Skeletal muscle tissue (tissue), 4 donors: ENCODE results near the gene BABAM2. TPM values are rescaled to one million over a fixed set of nuclear protein-coding genes. Genes with fewer than 3 reads are reported as not detected.

ENCODE experiments used
- H3K27ac ChIP-seq: one replicate; pipeline ENCODE4 v1.7.0; 2013; ENCODE audit warnings: mild to moderate bottlenecking, low read depth, low read length, inconsistent platforms
- H3K27me3 ChIP-seq, 3 donors: one replicate each; pipeline ENCODE4 v1.7.0; 2013; ENCODE audit warnings: low read length in 3 of 3; ENCODE audit not compliant: control insufficient read depth in 3 of 3, insufficient read depth in 3 of 3
- H3K36me3 ChIP-seq, 3 donors: one replicate each; pipeline ENCODE4 v1.7.0; 2013; ENCODE audit warnings: low read length in 3 of 3; ENCODE audit not compliant: control insufficient read depth in 3 of 3, insufficient read depth in 3 of 3
- H3K4me1 ChIP-seq, 3 donors: one replicate each; pipeline ENCODE4 v1.7.0; 2013; ENCODE audit warnings: low read length in 3 of 3, mild to moderate bottlenecking in 3 of 3; ENCODE audit not compliant: control insufficient read depth in 3 of 3, insufficient read depth in 3 of 3
- H3K4me3 ChIP-seq, 3 donors: one replicate each; pipeline ENCODE4 v1.7.0; 2013; ENCODE audit warnings: low read length in 3 of 3
- H3K9ac ChIP-seq, 3 donors: one replicate each; pipeline ENCODE4 v1.7.0; 2013; ENCODE audit warnings: low read length in 3 of 3, mild to moderate bottlenecking in 3 of 3, moderate library complexity in 2 of 3, low read depth in 1 of 3
- H3K9me3 ChIP-seq, 3 donors: one replicate each; pipeline ENCODE4 v1.7.0; 2013; ENCODE audit warnings: low read length in 3 of 3; ENCODE audit not compliant: control insufficient read depth in 3 of 3
- total RNA-seq: library from RNA; depleted of rRNA; stranded (reverse); fragments of >200 nt; gene quantifications from one replicate; pipeline ENCODE4 v1.2.3, GENCODE V29; 2014
- donor health status: Osteomylitis.

Gene BABAM2
- total RNA-seq, 1 donor from 2014 or later = 24.0 TPM

DNA sequence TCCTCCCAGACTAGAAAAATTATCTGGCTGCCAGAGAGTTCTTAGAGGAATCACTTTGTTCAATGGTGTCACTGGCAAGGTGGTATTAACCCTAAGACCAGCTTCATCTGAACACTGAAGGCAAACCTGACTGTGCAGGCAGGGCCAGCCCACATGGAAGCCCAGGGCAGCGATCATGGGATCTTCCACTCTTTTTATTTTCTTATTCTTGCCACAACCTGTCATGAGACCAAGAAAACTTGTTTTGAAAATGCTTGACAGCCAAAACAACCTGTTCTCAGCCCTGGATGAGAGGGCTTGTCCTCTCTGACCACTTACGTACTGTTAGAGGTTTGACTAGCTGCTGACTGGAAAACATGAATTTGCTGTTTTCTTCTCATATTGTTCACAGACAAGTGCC is 426.9 kb downstream of the BABAM2 start:
- H3K36me3 ChIP-seq = no peaks in the 10 kb centered on the region
- H3K4me1 ChIP-seq = peaks cover 19 to 25% (median 24%) of the 10 kb centered on the region in 3 donors
- H3K9ac ChIP-seq = no peak overlapping the region
- no peak overlapping the region for H3K27ac ChIP-seq
- no peaks in the 10 kb centered on the region for H3K9me3 ChIP-seq
- H3K27me3 ChIP-seq = no peaks in the 10 kb centered on the region
- H3K4me3 ChIP-seq = no peak overlapping the region

DNA sequence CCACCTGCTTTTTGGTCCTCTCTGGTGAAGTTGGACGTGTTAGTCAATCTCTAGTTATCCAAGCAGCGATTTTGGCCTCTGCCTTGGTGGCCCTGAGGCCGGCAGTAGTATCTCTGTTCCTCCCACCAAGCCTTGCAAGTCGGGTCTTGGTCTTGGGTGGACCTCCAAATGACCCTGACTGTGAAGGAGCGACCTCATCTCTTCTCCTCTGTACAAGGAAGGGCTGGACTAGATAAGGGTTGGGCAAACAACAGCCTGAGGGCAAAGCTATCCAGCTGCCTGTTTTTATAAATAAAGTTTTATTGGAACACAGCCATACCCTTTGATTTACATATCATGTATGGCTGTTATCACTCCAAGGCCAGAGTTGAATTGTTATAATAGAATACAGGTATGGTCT is 427.5 kb downstream of the BABAM2 start:
- H3K27ac ChIP-seq = no peak overlapping the region
- H3K4me3 ChIP-seq = no peak overlapping the region
- peaks cover 24 to 31% (median 30%) of the 10 kb centered on the region in 3 donors for H3K4me1 ChIP-seq
- no peak overlapping the region for H3K9ac ChIP-seq
- H3K27me3 ChIP-seq = no peaks in the 10 kb centered on the region
- no peaks in the 10 kb centered on the region for H3K9me3 ChIP-seq
- H3K36me3 ChIP-seq = no peaks in the 10 kb centered on the region

DNA sequence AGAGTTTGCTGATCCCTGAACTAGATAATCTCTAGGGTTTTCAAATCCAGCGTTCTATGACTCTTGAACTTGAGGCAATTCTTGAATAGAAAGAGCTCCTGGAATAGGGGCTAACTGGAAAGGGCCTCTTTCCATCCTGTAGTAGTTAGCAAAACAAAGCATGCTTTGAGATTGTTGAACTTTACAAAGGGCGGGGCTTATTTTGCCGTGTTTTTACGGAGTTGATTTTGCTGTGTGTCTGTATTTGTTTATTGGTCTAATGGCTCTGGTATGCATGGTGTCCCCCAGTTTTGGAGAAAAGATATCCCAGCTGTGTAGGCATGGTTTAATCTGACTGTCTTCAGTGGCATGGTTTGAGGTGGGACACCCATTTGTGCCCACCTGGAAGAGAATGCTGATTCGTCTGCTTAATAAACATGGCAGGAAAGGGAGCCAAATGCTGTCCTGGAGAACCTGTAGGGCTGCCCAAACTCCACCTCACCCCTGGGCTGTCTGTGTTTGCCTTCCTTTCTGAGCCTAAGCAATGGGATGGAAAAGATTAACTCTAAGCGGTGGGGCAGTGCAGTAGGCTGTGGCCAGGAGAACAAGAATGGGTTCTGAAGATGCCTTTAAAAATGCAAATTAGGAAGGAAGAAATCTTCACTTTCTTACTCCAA is 428.1 kb downstream of the BABAM2 start:
- Histone ChIP-seq H3K36me3 (no peaks in the 10 kb centered on the region), H3K27ac (no peak overlapping the region), H3K27me3 (no peaks in the 10 kb centered on the region), H3K4me3 (no peak overlapping the region), H3K9me3 (no peaks in the 10 kb centered on the region), H3K4me1 (peaks cover 26 to 36% (median 35%) of the 10 kb centered on the region in 3 donors), H3K9ac (no peak overlapping the region)

DNA sequence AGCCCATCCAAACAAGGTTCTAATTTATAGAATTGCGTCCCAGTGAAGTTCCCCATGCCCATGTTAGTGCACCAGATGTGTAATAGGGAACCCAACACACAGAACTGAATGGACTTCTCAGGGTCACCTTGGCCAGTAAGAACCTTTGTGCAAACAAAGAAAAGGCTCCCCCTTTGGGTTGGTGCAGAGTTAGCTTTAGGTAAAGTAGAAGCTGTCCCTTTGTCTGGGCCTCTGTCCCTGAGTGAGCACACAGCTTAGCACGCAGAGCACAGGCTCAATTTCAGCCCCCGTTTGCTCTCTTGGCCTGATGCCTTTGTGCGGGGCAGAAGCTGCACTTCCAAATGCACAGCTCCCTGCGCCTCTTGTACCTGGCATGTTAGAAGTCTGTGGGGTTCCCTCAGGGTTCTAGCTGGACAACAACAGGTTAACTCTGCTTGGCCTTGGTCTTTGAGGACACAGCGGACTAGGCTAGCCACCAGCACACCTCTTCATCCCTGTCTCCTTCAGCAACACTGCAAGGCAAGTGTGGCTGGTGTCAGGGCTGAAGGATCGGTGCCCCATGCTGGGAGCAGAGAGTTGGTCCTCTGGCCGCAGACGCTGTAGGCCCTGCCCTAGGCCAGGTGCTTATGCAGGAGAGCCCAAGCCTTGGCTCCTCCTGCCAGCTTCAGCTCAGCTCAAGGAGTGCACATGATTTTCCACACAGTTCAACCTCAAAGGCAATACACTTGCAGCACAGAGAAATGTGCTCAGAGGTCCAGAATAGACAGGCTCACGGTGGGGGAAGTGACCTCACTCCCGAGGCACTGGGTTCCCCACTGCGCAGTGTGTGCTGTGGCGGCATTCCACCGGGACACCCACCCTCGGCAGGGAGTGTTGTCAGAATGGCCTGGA is 428.8 kb downstream of the BABAM2 start:
- Histone ChIP-seq H3K36me3 (no peaks in the 10 kb centered on the region), H3K27ac (peak overlapping the region; percentile 75)

DNA sequence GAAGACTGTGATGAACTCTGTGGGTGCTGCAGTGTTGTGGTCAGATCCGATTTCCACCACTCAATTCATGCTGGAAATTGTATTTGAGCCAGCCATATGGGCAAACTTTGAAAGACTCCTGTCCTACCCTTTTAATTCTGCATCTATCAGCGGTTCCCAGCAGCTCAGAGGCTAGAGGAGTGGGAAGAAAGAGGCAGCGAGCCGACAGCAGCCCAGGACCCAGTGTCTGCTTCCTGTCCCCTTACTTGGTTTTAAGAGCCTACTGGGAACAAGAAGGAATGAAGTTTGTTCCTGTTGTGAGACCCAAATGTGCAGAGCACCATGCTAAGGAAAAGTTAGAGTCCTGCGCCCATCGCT is 429.5 kb downstream of the BABAM2 start:
- peak overlapping the region; percentile 32 to 79 (median 37) for H3K9ac ChIP-seq
- peak overlapping the region; percentile 75 for H3K27ac ChIP-seq
- no peaks in the 10 kb centered on the region for H3K36me3 ChIP-seq
- no peaks in the 10 kb centered on the region for H3K9me3 ChIP-seq
- no peaks in the 10 kb centered on the region for H3K27me3 ChIP-seq
- H3K4me3 ChIP-seq = peak overlapping the region in 2 of 3 donors; percentile 45 to 49
- peaks cover 26 to 40% (median 38%) of the 10 kb centered on the region in 3 donors for H3K4me1 ChIP-seq

More for the DNA sequence above, 428.8 kb downstream of the BABAM2 start:
- peak overlapping the region; percentile 32 to 79 (median 35) for H3K9ac ChIP-seq
- H3K4me3 ChIP-seq = peak overlapping the region in 2 of 3 donors; percentile 45 to 49
- H3K9me3 ChIP-seq = no peaks in the 10 kb centered on the region
- no peaks in the 10 kb centered on the region for H3K27me3 ChIP-seq
- H3K4me1 ChIP-seq = peaks cover 26 to 40% (median 38%) of the 10 kb centered on the region in 3 donors

DNA sequence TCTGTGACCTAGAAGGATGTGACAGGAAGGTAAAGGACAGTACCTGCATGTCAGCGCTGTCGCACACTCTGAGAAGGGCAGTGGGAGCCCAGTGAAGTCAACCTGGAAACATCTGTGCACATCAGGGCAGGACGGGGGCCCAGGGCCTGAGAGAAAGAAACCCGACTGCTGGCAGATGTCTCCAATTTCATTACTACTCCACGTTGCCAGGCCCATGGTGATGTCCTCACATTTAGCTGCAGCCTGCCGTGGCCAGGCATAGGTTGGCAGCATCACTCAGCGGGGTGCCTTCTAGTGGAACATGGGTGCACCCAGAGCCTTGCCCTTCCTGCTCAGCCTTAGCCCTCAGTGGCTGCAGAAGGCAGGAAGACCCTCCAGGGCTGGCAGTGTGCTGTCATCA is 429.8 kb downstream of the BABAM2 start:
- peak overlapping the region; percentile 75 for H3K27ac ChIP-seq

DNA sequence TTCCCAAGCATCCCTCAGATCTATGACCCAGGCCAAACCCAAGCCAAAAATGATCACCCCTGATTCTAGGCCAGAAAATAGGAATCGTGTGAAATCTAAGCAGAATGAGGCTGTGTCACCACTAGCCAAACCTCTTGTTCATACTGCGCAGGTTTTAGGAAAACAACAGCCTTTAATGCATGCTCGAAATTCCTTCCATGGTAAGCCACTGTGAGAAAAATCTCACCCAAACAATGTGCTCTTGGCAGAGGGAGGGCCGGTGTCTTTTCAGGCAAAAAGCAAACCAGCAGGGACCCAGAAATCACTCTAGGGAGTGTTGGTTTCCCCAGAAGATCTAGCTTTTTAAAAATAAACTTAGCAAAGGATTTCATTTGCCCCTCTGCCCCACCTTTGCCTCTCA is 430.9 kb downstream of the BABAM2 start:
- Histone ChIP-seq H3K36me3 (peaks cover 0 to 2% (median 0%) of the 10 kb centered on the region in 3 donors), H3K4me1 (peaks cover 26 to 44% (median 42%) of the 10 kb centered on the region in 3 donors), H3K27ac (no peak overlapping the region), H3K27me3 (no peaks in the 10 kb centered on the region), H3K9ac (no peak overlapping the region), H3K4me3 (no peak overlapping the region), H3K9me3 (no peaks in the 10 kb centered on the region)

More for the DNA sequence above, 429.8 kb downstream of the BABAM2 start:
- no peaks in the 10 kb centered on the region for H3K9me3 ChIP-seq
- no peaks in the 10 kb centered on the region for H3K27me3 ChIP-seq
- H3K4me1 ChIP-seq = peaks cover 26 to 40% (median 38%) of the 10 kb centered on the region in 3 donors
- no peaks in the 10 kb centered on the region for H3K36me3 ChIP-seq
- peak overlapping the region in 1 of 3 donors; percentile 37 for H3K9ac ChIP-seq
- peak overlapping the region in 2 of 3 donors; percentile 45 to 49 for H3K4me3 ChIP-seq

DNA sequence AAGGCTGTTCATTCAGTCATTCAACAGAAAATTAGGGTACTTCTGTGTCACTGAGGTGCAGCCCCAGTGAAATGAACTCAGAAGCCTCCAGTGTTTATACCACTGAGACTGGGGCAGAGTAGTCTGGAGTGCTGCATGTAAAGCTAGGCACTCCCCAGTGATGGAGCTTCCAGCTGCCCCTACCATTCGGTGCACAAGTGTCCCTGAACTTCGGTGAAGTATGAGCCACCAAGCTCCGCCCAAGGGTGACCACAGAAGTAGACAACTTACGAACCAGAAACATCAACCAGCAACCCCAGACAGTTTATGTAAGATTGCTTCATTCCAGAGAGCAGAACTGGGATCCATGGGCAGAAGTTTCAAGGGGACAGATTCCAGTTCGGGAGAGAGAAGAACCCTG is 431.5 kb downstream of the BABAM2 start:
- Histone ChIP-seq H3K9me3 (no peaks in the 10 kb centered on the region), H3K27me3 (no peaks in the 10 kb centered on the region), H3K4me1 (peaks cover 32 to 50% (median 47%) of the 10 kb centered on the region in 3 donors), H3K36me3 (peaks cover 0 to 2% (median 0%) of the 10 kb centered on the region in 3 donors), H3K9ac (no peak overlapping the region), H3K4me3 (no peak overlapping the region), H3K27ac (no peak overlapping the region)

DNA sequence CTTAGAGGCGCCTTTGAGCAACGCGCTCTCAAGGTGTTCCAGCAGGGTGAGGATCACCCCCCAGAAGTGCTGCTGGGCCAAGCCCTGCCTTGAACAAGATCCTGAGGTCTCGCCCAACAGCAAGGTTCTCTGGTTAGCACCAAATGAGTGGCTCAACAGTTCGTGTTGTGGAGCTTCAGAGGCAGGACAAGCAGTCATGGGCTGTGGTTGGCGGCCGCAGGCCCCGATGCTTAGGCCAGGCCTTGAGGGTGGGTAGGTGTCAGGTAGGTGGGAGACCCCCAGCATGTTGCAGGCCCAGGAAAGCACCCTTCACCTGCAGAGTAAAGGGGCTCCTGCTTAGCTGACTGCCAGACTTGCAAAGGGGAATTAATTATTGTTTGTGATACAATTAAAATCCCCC is 431.9 kb downstream of the BABAM2 start:
- Histone ChIP-seq H3K4me1 (peaks cover 35 to 53% (median 49%) of the 10 kb centered on the region in 3 donors), H3K27me3 (no peaks in the 10 kb centered on the region), H3K27ac (no peak overlapping the region), H3K9ac (peak overlapping the region in 1 of 3 donors; percentile 26), H3K9me3 (no peaks in the 10 kb centered on the region), H3K36me3 (peaks cover 0 to 2% (median 0%) of the 10 kb centered on the region in 3 donors), H3K4me3 (no peak overlapping the region)

DNA sequence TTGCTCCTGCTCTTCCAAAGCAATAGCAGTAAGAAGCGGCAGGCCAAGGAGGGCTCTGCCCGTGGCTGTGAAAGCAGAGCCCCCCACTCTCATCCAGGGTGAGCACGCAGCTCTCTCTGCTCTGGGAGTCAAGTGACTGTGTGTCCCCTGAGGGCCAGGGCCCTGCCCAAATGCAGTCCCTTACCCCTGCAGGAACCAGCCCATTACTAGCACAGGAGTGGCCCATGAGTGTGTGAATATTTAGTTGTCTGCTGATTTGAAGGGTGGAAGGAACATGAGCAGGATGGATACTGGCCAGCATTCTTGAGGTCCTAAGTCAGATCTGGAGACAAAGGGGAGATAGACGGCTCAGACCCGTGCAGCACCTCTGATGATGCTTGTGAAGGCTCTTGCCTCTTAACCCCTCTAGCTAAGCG is 432.5 kb downstream of the BABAM2 start:
- Histone ChIP-seq H3K27me3 (no peaks in the 10 kb centered on the region), H3K27ac (no peak overlapping the region), H3K36me3 (peaks cover 0 to 2% (median 0%) of the 10 kb centered on the region in 3 donors), H3K4me3 (no peak overlapping the region), H3K9ac (peak overlapping the region in 1 of 3 donors; percentile 25), H3K4me1 (peaks cover 40 to 58% (median 54%) of the 10 kb centered on the region in 3 donors), H3K9me3 (no peaks in the 10 kb centered on the region)
